ENCODE results near the gene TPST1.

DNA sequence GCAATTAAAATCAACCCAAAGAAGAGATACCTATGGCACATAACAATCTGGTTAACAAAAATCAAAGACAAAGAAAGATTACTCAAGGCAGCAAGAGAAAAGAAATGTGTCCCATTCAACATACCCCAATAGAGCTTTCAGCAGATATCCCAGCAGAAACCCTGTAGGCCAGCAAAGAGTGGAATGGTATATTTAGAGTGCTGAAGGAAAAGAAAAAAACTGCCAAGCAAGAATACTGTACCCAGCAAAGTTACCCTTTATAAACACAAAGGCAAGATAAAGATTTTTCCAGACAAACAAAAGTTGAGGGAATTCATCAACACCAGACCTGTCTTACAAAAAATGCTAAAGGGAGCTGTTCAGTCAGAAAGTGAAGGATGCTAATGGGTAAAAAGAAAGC, 131.6 kb downstream of the TPST1 start:
- TF ChIP-seq, protein P1, sequence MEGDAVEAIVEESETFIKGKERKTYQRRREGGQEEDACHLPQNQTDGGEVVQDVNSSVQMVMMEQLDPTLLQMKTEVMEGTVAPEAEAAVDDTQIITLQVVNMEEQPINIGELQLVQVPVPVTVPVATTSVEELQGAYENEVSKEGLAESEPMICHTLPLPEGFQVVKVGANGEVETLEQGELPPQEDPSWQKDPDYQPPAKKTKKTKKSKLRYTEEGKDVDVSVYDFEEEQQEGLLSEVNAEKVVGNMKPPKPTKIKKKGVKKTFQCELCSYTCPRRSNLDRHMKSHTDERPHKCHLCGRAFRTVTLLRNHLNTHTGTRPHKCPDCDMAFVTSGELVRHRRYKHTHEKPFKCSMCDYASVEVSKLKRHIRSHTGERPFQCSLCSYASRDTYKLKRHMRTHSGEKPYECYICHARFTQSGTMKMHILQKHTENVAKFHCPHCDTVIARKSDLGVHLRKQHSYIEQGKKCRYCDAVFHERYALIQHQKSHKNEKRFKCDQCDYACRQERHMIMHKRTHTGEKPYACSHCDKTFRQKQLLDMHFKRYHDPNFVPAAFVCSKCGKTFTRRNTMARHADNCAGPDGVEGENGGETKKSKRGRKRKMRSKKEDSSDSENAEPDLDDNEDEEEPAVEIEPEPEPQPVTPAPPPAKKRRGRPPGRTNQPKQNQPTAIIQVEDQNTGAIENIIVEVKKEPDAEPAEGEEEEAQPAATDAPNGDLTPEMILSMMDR (IDR thresholded peaks at IDR 0.05; ENCODE audit: control extremely low read depth in 1 of 3, insufficient read depth in 1 of 3, low read depth in 1 of 3, low read length in 3 of 3): no peak
- no peak for TF ChIP-seq JUND (IDR thresholded peaks at IDR 0.05; ENCODE audit: low read length)
- no peak for TF ChIP-seq TEAD4 (IDR thresholded peaks at IDR 0.05; ENCODE audit: low read depth, low read length)
- TF ChIP-seq, protein P2, sequence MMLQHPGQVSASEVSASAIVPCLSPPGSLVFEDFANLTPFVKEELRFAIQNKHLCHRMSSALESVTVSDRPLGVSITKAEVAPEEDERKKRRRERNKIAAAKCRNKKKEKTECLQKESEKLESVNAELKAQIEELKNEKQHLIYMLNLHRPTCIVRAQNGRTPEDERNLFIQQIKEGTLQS (IDR thresholded peaks at IDR 0.05; ENCODE audit: insufficient read depth, low read depth, low read length): no peak

All from H1 (cell line).